AG10803 (cell line): ENCODE data around the gene RAI1.

Source experiments
- DNase-seq: peaks from one replicate; pipeline ENCODE4 v3.0.0; 2010; ENCODE audit warnings: low read depth
- H3K4me3 ChIP-seq: 2 replicates; pipeline ENCODE4 v1.5.1; 2011; ENCODE audit warnings: mild to moderate bottlenecking, low read length, control low read depth
- TF ChIP-seq, protein P1 (sequence below): conservative IDR thresholded peaks from 2 replicates; pipeline ENCODE4 v1.5.1; 2011; ENCODE audit warnings: mild to moderate bottlenecking, low read length, control low read depth, inconsistent platforms

The RAI1 gene

GRCh38 chr17:17786998-17787397 is 105.7 kb downstream of the RAI1 start:
- DNase-seq = no peak
- TF ChIP-seq, protein P1, sequence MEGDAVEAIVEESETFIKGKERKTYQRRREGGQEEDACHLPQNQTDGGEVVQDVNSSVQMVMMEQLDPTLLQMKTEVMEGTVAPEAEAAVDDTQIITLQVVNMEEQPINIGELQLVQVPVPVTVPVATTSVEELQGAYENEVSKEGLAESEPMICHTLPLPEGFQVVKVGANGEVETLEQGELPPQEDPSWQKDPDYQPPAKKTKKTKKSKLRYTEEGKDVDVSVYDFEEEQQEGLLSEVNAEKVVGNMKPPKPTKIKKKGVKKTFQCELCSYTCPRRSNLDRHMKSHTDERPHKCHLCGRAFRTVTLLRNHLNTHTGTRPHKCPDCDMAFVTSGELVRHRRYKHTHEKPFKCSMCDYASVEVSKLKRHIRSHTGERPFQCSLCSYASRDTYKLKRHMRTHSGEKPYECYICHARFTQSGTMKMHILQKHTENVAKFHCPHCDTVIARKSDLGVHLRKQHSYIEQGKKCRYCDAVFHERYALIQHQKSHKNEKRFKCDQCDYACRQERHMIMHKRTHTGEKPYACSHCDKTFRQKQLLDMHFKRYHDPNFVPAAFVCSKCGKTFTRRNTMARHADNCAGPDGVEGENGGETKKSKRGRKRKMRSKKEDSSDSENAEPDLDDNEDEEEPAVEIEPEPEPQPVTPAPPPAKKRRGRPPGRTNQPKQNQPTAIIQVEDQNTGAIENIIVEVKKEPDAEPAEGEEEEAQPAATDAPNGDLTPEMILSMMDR = no peak
- no peak overlapping the region for H3K4me3 ChIP-seq

GRCh38 chr17:17787568-17787967 is 106.3 kb downstream of the RAI1 start:
- TF ChIP-seq, protein P1 = no peak
- DNase-seq = no peak

DNA sequence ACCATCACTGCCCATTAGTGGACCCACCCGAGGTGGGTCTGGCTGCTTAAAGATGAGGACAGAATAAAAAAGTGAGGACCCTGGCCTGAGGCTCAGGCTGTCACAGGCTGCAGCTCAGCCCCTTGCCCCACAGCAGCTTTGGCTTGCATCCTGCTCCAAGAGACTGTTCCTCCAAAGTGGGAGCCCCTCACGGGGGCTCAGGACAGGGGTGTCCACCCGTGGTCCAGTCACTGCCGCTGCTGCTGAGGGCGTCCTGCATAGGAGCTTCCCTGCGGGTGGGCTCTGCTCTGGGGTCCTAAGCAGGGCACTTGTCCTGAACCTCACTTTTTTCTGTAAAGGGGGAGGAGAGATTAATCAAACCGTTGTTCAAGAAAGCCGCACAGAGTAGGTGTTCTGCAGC is 107.7 kb downstream of the RAI1 start:
- no peak for DNase-seq
- no peak overlapping the region for H3K4me3 ChIP-seq
- TF ChIP-seq, protein P1 = no peak

More at GRCh38 chr17:17787568-17787967, 106.3 kb downstream of the RAI1 start:
- H3K4me3 ChIP-seq = no peak overlapping the region

DNA sequence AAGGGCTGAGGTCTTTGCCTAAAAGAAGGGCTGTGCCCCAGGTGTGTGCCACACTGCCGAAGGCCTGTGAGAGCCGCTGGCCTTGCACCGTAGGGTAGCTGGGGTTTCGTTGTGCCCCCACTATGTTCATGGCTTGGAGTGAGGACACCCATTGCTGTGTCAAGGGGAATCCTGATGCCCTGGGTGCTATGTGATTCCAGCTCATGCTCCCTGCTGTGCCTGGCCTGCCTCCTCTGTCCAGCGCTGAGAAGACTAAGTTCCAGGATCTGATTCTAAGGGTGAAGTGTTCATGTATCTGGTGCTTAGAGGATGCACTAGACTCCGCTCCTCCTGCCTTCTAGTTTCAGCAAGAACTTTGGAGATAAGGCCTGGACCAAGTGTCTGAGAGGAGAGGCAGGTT is 108.2 kb downstream of the RAI1 start:
- DNase-seq = no peak
- TF ChIP-seq, protein P1 = no peak
- H3K4me3 ChIP-seq = no peak overlapping the region

DNA sequence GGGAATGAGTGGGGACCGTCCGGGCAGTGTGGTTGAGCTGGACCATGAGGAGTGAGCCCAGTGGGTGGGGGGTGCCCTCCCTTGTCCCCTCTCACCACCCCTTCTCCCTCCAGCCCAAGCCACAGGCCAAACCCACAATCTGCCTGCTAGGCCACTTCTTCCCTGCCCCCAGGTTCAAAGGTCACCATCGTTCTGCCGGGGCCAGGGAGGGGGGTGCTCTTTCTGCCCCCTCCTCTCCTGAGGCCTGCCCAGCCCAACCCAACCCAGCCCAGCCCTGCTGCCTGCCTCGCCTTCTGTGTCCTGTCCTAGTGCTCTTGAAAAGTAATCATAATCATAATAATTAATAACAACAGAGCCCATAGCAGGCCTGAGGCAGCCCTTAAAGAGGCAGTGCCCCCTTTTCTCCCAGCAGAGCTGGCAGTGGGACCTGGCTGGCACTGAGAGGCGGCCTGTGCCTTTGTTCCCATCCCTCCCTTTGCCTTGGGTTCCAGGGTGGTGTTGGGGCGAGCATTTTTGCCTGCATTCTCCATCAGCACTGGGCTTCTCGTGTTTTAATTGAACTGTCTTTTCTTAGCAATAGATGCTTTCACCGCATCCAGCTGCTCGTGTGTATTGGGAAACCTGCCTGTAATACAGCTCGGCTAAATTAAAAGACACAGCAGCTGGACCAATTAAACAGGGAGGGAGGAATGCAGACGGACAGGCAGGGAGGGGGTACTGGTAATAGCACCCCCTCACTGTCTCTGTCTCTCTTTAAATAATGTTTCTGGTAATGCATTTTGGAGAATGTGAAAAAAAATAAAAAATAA is 108.8 kb downstream of the RAI1 start:
- H3K4me3 ChIP-seq = no peak overlapping the region
- DNase-seq = no peak
- TF ChIP-seq, protein P1 = no peak

DNA sequence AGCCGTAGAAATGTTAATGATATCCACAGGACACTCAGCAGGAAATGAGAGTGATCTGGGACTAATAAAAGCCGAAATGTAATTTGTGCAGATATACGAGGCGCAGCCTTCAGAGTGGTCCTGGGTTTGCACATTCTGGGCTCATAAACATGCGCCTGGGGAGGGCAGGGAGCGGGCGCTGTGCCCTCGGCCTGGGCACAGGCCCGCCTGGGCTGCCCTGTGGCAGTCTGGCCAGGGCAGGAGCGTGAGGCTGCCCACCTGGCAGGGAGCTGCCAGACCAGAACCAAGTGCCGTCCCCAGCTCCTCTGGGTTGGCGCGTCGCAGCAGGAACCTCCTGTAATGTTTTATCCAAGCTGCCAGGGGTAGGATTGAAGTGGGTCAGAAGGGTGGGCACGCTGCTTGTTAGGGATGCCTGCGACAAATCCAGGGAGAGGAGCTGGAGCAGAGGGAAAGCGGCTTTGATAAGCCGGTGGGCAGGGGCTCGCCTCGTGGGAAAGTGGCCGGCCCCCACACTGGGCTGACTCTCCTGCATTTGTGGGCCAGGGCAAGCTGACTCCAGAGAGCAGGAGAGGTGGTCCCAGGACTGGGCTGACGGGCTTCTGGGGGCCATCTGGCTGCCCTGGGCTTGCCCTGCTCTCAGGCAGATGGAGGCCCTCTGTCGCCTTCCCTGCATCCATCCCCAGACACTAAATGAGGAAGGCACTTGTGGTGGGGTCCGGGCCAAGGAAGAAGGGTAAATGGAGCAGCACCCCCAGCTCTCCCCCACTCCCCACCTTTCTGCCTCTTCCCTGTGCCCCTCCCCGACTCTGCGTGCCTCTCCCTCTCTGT is 109.6 kb downstream of the RAI1 start:
- TF ChIP-seq, protein P1 = no peak
- DNase-seq = no peak
- H3K4me3 ChIP-seq = no peak overlapping the region
